Immature natural killer cell (primary cell): Measurements from ENCODE around the gene CDK5RAP2. TPM values are rescaled to one million over a fixed set of nuclear protein-coding genes. Genes with fewer than 3 reads are reported as not detected.
A peak's percentile ranks its signal among the peaks of the same experiment; 100 is the strongest.
"Not testable (repeated sequence)": the region's sequence is repeated elsewhere in the genome, so short reads cannot be mapped to it uniquely, and the experiment has no call there.

Source experiments
- DNase-seq, 3 donors: peaks; one replicate each; pipeline ENCODE4 v3.0.0; 2022; ENCODE audit warnings: mixed read lengths in 1 of 3
- H3K27ac Mint-ChIP-seq, 6 donors: one replicate each; pipeline ENCODE4 v1.8.0; 2020; ENCODE audit warnings: mixed read lengths in 6 of 6, mild to moderate bottlenecking in 5 of 6, inconsistent platforms in 4 of 6, moderate library complexity in 3 of 6
- H3K27me3 Mint-ChIP-seq, 3 donors: one replicate each; pipeline ENCODE4 v1.8.0; 2020 to 2021; ENCODE audit warnings: low read depth in 3 of 3, mild to moderate bottlenecking in 3 of 3, mixed read lengths in 3 of 3, moderate library complexity in 3 of 3, inconsistent platforms in 1 of 3
- H3K36me3 Mint-ChIP-seq, 3 donors: one replicate each; pipeline ENCODE4 v1.8.0; 2020; ENCODE audit warnings: mixed read lengths in 3 of 3, inconsistent platforms in 2 of 3, mild to moderate bottlenecking in 2 of 3
- H3K4me1 Mint-ChIP-seq, 2 donors: one replicate each; pipeline ENCODE4 v1.8.0; 2020; ENCODE audit warnings: inconsistent platforms in 2 of 2, mild to moderate bottlenecking in 2 of 2, mixed read lengths in 2 of 2, moderate library complexity in 1 of 2
- H3K4me3 Mint-ChIP-seq, 5 donors: one replicate each; pipeline ENCODE4 v1.8.0; 2020; ENCODE audit warnings: mild to moderate bottlenecking in 5 of 5, mixed read lengths in 5 of 5, inconsistent platforms in 3 of 5, moderate library complexity in 3 of 5
- H3K9me3 Mint-ChIP-seq, 6 donors: one replicate each; pipeline ENCODE4 v1.8.0; 2020; ENCODE audit warnings: mild to moderate bottlenecking in 6 of 6, mixed read lengths in 6 of 6, inconsistent platforms in 4 of 6, moderate library complexity in 3 of 6
- polyA plus RNA-seq, 3 donors: library from polyadenylated mRNA; unstranded; fragments of 300-500 nt; fragmentation: Illumina TruSeq; gene quantifications; one replicate each; pipeline ENCODE4 v1.2.3, GENCODE V29; 2021

The CDK5RAP2 gene
- polyA plus RNA-seq, 3 donors from 2014 or later = 6.7 to 32.7 (median 11.6) TPM

GRCh38 chr9:120480707-120481106, 99.3 kb downstream of the CDK5RAP2 start:
- no peak overlapping the region for H3K4me3 Mint-ChIP-seq
- H3K27me3 Mint-ChIP-seq = peaks cover 0 to 4% (median 0%) of the 10 kb centered on the region in 3 donors
- DNase-seq = no peak
- no peak overlapping the region for H3K27ac Mint-ChIP-seq
- H3K36me3 Mint-ChIP-seq = peaks cover 11 to 34% (median 17%) of the 10 kb centered on the region in 3 donors
- H3K9me3 Mint-ChIP-seq = no peaks in the 10 kb centered on the region
- no peaks in the 10 kb centered on the region for H3K4me1 Mint-ChIP-seq

DNA sequence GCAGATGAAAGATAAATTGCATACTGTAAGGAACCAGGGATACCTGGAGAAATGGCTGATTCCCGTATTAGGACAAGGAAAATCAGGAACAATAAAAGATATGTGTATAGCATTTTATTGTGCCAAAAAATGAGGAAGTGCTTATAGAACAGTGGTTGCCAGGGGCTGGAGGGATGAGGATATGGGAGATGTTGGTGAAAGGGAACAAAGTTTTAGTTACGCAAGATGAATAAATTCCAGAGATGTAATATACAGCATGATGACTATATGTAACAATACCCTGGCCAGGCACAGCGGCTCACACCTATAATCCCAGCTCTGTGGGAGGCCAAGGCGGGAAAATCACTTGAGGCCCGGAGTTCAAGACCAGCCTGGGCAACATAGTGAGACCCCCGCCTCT, 101.8 kb downstream of the CDK5RAP2 start:
- H3K4me3 Mint-ChIP-seq = no peak overlapping the region
- no peaks in the 10 kb centered on the region for H3K9me3 Mint-ChIP-seq
- no peak for DNase-seq
- peaks cover 0 to 2% (median 2%) of the 10 kb centered on the region in 3 donors for H3K27me3 Mint-ChIP-seq
- peaks cover 14 to 39% (median 17%) of the 10 kb centered on the region in 3 donors for H3K36me3 Mint-ChIP-seq
- H3K4me1 Mint-ChIP-seq = no peaks in the 10 kb centered on the region
- H3K27ac Mint-ChIP-seq = peak overlapping the region in 1 of 6 donors; percentile 22

- no peak overlapping the region for H3K27ac Mint-ChIP-seq
Measured at GRCh38 chr9:120477534-120478001, 102.4 kb downstream of the CDK5RAP2 start.

GRCh38 chr9:120475341-120475740, 104.6 kb downstream of the CDK5RAP2 start:
- peaks cover 0 to 5% (median 0%) of the 10 kb centered on the region in 3 donors for H3K27me3 Mint-ChIP-seq
- no peak for DNase-seq
- H3K36me3 Mint-ChIP-seq = peaks cover 26 to 50% (median 33%) of the 10 kb centered on the region in 3 donors
- H3K27ac Mint-ChIP-seq = no peak overlapping the region
- no peak overlapping the region for H3K4me3 Mint-ChIP-seq
- H3K9me3 Mint-ChIP-seq = no peaks in the 10 kb centered on the region
- no peaks in the 10 kb centered on the region for H3K4me1 Mint-ChIP-seq

More at GRCh38 chr9:120477534-120478001, 102.4 kb downstream of the CDK5RAP2 start:
- DNase-seq = peak; percentile 6 to 17 (median 9)
- Mint-ChIP-seq H3K36me3 (peaks cover 12 to 42% (median 18%) of the 10 kb centered on the region in 3 donors), H3K4me1 (no peaks in the 10 kb centered on the region), H3K9me3 (no peaks in the 10 kb centered on the region), H3K27me3 (peaks cover 0 to 2% (median 0%) of the 10 kb centered on the region in 3 donors), H3K4me3 (no peak overlapping the region)

DNA sequence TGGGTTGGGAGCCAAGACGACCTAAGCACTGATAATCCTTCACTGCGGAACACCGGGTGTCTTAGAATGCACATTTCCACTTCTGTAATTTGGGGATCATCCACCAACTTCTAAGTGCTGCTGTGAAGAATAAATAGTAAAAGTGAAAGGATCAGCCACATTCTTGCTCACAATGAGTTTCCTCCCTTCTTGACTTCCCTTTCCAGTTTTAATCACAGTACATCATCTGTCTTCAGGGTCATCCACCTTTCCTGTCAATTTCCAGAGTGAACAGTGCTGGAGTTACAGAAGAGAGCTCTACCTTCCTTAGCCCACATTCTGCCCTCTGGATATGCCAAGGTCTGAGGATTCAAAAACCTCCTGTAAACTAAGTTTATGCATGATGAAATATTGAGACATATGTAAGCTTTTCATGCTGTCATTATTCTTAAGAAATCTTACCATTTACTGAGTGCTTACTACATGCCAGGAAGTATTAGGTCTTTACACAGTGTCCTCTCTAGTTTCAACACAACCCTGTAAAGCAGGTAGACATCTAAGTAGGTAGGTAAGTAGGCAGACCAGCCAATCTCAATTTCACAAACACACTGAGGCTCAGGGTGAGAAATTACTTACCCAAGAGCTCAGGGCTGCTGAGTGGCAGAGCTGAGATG, 105.2 kb downstream of the CDK5RAP2 start:
- no peak overlapping the region for H3K4me3 Mint-ChIP-seq
- peak overlapping the region in 1 of 6 donors; percentile 36 for H3K27ac Mint-ChIP-seq
- H3K27me3 Mint-ChIP-seq = peaks cover 0 to 5% (median 0%) of the 10 kb centered on the region in 3 donors
- H3K4me1 Mint-ChIP-seq = no peaks in the 10 kb centered on the region
- no peak for DNase-seq
- no peaks in the 10 kb centered on the region for H3K9me3 Mint-ChIP-seq
- peaks cover 32 to 55% (median 37%) of the 10 kb centered on the region in 3 donors for H3K36me3 Mint-ChIP-seq

- Mint-ChIP-seq H3K9me3 (no peaks in the 10 kb centered on the region), H3K27ac (peak overlapping the region in 1 of 6 donors; percentile 17), H3K4me1 (no peaks in the 10 kb centered on the region), H3K36me3 (peaks cover 40 to 60% (median 44%) of the 10 kb centered on the region in 3 donors), H3K27me3 (peaks cover 0 to 5% (median 0%) of the 10 kb centered on the region in 3 donors), H3K4me3 (no peak overlapping the region)
- no peak for DNase-seq
Measured at GRCh38 chr9:120473608-120474007, 106.4 kb downstream of the CDK5RAP2 start.

DNA sequence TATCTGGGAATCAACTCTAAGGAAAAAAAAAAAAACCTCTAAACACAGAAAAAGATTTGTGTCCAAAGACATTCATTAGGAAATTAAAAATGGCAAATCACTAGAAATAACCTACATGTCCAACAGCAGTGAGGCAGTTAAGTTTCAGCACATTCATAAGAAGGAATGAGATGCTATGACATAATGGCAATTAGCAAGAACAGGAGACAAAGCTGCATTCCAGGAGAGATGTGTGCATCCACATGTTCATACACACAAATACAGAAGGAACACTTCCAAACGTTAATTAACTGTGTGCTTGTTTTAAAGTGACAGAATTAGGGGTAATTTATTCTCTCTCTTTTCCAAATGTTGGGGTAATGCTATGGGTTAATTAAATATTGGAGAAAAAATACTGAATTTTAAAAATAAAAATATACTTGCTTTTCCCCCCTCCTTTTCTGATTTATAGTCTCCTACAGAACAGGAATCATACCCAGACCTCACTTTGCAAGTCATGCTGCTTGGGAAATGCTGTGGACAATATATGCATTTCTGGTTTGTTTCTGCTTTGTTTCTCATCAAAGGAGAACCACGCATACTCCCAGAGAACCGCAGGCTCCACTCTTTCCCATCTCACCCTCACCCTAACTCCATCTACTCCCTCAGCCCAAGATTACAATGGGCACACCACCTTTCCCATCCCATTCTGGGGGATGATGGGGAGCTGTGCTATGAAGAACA, 114.1 kb downstream of the CDK5RAP2 start:
- Mint-ChIP-seq H3K27ac (no peak overlapping the region), H3K27me3 (peaks cover 0 to 1% (median 0%) of the 10 kb centered on the region in 3 donors), H3K36me3 (peaks cover 30 to 39% (median 34%) of the 10 kb centered on the region in 3 donors)

GRCh38 chr9:120464887-120465421, 115.0 kb downstream of the CDK5RAP2 start:
- H3K4me3 Mint-ChIP-seq = no peak overlapping the region
- peaks cover 0 to 1% (median 0%) of the 10 kb centered on the region in 3 donors for H3K27me3 Mint-ChIP-seq
- H3K4me1 Mint-ChIP-seq = peaks cover 19 to 31% of the 10 kb centered on the region in 2 donors
- no peak for DNase-seq
- H3K27ac Mint-ChIP-seq = no peak overlapping the region
- H3K9me3 Mint-ChIP-seq = no peaks in the 10 kb centered on the region
- peaks cover 27 to 31% (median 29%) of the 10 kb centered on the region in 3 donors for H3K36me3 Mint-ChIP-seq

More for the DNA sequence above, 114.1 kb downstream of the CDK5RAP2 start:
- no peak overlapping the region for H3K4me3 Mint-ChIP-seq
- DNase-seq = no peak
- peaks cover 19 to 31% of the 10 kb centered on the region in 2 donors for H3K4me1 Mint-ChIP-seq
- no peaks in the 10 kb centered on the region for H3K9me3 Mint-ChIP-seq

- Mint-ChIP-seq H3K36me3 (peaks cover 21 to 30% (median 26%) of the 10 kb centered on the region in 3 donors), H3K4me3 (no peak overlapping the region), H3K27ac (no peak overlapping the region), H3K27me3 (peaks cover 0 to 1% (median 0%) of the 10 kb centered on the region in 3 donors), H3K4me1 (peaks cover 19 to 31% of the 10 kb centered on the region in 2 donors), H3K9me3 (no peaks in the 10 kb centered on the region)
- no peak for DNase-seq
Measured at GRCh38 chr9:120464176-120464886, 115.6 kb downstream of the CDK5RAP2 start.

DNA sequence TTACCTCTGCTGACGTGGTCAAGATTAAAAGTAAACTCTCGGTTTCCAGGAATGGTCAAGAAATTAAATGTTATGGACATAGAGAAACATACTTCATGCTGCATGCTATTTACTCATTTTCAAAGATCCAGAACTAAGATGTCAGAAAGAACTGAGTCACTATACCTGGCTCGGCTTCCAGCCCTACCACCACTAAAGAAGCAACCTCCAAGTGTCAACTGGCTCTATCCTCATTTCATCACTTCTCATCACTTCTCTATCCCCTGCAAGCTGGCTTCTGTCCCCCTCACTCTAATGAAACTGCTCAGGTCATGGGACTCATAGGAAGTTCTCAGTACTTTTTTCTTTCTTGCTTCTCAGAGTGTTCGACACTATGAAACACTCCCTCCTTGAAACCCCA, 116.2 kb downstream of the CDK5RAP2 start:
- H3K27me3 Mint-ChIP-seq = peaks cover 0 to 1% (median 0%) of the 10 kb centered on the region in 3 donors
- H3K27ac Mint-ChIP-seq = no peak overlapping the region
- H3K4me3 Mint-ChIP-seq = no peak overlapping the region
- H3K4me1 Mint-ChIP-seq = peaks cover 19 to 31% of the 10 kb centered on the region in 2 donors
- H3K36me3 Mint-ChIP-seq = peaks cover 17 to 32% (median 21%) of the 10 kb centered on the region in 3 donors
- no peaks in the 10 kb centered on the region for H3K9me3 Mint-ChIP-seq
- no peak for DNase-seq

DNA sequence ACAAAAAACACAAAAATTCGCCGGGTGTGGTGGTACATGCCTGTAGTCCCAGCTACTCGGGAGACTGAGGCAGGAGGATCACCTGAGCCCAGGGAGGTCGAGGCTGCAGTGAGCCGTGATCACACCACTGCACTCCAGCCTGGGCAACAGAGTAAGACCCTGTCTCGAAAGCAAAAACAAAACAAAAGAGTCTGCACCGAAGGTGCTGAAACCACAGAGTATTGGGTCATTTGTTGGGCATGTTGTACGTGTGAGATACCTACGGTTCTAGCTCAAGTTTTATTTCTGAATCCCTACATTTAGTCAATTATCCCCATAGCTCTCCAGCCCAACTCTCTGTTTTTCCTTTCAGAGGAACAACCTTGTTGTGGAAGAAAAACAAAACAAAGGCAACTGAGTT, 118.3 kb downstream of the CDK5RAP2 start:
- H3K27ac Mint-ChIP-seq = peak overlapping the region in 2 of 6 donors; percentile 50 to 75
- peaks cover 19 to 31% of the 10 kb centered on the region in 2 donors for H3K4me1 Mint-ChIP-seq
- H3K4me3 Mint-ChIP-seq = peak overlapping the region in 2 of 5 donors; percentile 2 to 15
- DNase-seq, H3K9me3 Mint-ChIP-seq, H3K27me3 Mint-ChIP-seq: not testable (repeated sequence)
- H3K36me3 Mint-ChIP-seq = peaks cover 22 to 49% (median 34%) of the 10 kb centered on the region in 3 donors

DNA sequence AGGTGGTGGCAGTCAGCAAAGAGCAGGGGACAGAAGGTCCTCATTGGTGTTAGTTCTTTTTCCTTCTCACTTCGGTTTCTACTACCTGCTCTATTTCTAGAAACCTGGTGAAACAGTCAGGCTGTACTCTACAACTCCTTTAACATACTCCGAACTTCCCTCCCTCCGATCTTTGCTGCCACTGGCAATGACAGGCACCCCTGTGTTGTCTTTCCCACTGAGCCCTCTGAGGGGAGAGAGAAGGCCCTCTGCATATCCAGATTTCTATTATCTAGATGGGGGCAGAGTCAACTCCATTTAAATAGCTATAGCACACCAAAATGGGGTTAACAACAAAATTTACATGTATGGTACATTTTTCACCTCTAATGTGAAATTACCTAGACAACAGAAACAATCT, 123.7 kb downstream of the CDK5RAP2 start:
- Mint-ChIP-seq H3K27me3 (no peaks in the 10 kb centered on the region), H3K36me3 (peaks cover 36 to 77% (median 39%) of the 10 kb centered on the region in 3 donors), H3K9me3 (no peaks in the 10 kb centered on the region), H3K27ac (peak overlapping the region in 3 of 6 donors; percentile 18 to 45 (median 30)), H3K4me3 (no peak overlapping the region), H3K4me1 (peaks cover 0 to 3% of the 10 kb centered on the region in 2 donors)
- no peak for DNase-seq

DNA sequence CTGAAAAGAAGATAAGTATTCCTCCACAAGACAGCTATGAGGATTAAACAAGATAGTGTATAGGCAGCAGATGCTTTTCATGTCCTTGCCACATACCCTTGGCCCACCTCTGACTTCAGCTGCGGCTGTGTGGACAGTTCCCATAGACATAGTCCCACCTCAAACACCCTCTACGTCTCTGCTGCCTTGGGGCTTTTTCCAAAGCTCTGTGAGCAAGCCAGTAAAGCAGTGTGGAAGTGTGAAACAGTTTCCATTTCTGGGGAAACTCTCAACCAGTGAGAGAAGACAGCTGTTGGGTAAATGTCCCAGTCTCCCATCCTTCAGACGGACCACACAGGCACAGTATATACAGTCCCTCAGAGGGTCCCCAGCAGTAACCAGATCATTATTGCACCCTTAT, 125.5 kb downstream of the CDK5RAP2 start:
- DNase-seq = no peak
- Mint-ChIP-seq H3K36me3 (peaks cover 36 to 84% (median 48%) of the 10 kb centered on the region in 3 donors), H3K4me3 (no peak overlapping the region), H3K27me3 (no peaks in the 10 kb centered on the region), H3K27ac (no peak overlapping the region), H3K4me1 (no peaks in the 10 kb centered on the region), H3K9me3 (no peaks in the 10 kb centered on the region)
